Ovary (tissue), 3 donors: ENCODE data around the gene PURB.

ENCODE experiments used
- CTCF ChIP-seq, 3 donors: fragments of 450-650 bp in 2 of 3; fragments of 200-600 bp in 1 of 3; IDR thresholded peaks; one replicate each; pipeline versions ENCODE4 v1.5.1 to v1.8.0; 2016 to 2022; ENCODE audit warnings: antibody characterized with exemption in 3 of 3, mild to moderate bottlenecking in 1 of 3
- POLR2A ChIP-seq: fragments of 450-650 bp; IDR thresholded peaks from one replicate; pipeline ENCODE4 v1.6.1; 2017; ENCODE audit warnings: antibody characterized with exemption, mild to moderate bottlenecking, moderate library complexity
- donor health status: DM: no; HTN: no; CAD: no.

- TF ChIP-seq CTCF (IDR thresholded peaks at IDR 0.05) (no peak), POLR2A (no peak)
Observed at GRCh38 chr7:44909596-44910389, 24.5 kb upstream of the PURB start.
